GM12864 (cell line): ENCODE results near the gene CDC20.

Experiments used
- DNase-seq: peaks from one replicate; pipeline ENCODE4 v3.0.0-alpha.2; 2011; ENCODE audit warnings: low read depth
- H3K4me3 ChIP-seq: 2 replicates; pipeline ENCODE4 v1.5.1; 2011; ENCODE audit warnings: mild to moderate bottlenecking, low read depth, low read length, control low read depth
- TF ChIP-seq, protein P1 (sequence below): IDR thresholded peaks from 2 replicates; pipeline ENCODE4 v1.5.1; 2011; ENCODE audit warnings: low read depth, mild to moderate bottlenecking, moderate library complexity, low read length, control low read depth, inconsistent platforms; ENCODE audit errors: missing control alignments

Gene CDC20

GRCh38 chr1:43379476-43379875 lies 20.7 kb downstream of the CDC20 start:
- no peak for DNase-seq
- TF ChIP-seq, protein P1, sequence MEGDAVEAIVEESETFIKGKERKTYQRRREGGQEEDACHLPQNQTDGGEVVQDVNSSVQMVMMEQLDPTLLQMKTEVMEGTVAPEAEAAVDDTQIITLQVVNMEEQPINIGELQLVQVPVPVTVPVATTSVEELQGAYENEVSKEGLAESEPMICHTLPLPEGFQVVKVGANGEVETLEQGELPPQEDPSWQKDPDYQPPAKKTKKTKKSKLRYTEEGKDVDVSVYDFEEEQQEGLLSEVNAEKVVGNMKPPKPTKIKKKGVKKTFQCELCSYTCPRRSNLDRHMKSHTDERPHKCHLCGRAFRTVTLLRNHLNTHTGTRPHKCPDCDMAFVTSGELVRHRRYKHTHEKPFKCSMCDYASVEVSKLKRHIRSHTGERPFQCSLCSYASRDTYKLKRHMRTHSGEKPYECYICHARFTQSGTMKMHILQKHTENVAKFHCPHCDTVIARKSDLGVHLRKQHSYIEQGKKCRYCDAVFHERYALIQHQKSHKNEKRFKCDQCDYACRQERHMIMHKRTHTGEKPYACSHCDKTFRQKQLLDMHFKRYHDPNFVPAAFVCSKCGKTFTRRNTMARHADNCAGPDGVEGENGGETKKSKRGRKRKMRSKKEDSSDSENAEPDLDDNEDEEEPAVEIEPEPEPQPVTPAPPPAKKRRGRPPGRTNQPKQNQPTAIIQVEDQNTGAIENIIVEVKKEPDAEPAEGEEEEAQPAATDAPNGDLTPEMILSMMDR = no peak
- no peak overlapping the region for H3K4me3 ChIP-seq

- no peak overlapping the region for H3K4me3 ChIP-seq
- no peak for DNase-seq
- TF ChIP-seq, protein P1 = no peak
Observed at GRCh38 chr1:43381612-43382011, 22.8 kb downstream of the CDC20 start.

DNA sequence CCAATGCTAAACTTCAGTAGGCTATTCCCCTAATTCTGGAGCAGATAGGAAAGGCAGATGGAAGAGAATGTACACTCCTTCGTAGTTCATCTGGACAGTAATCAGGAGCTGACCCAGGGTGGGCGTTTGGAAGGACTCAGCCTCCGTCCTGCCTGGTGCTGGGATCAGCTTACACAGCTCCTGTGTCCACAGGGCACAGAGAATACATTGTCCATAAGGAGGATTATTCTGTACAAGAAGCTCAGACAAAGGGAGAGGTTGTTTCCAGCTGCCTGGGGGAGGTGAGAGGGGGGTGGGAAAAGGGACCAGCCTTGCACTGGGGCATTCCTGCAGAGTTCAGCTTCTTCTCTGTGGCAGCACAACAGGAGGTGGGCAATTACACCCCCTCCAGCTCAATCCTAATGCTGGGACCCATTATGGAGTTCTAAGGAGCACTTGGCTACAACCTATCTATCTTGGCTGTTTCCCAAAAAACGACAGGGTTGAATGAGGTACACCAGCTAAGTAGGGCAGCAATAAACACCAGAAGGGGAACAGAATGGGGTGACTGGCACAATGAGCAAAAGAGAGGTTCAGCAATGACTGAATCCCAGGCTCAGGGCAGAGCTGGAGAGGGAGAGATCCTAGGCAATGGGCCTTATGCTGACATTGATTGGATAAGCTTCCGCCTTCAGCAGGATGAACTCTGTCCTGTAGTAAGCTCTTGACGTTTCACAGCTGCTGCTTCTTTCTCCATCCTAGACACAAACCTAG lies 23.4 kb downstream of the CDC20 start:
- H3K4me3 ChIP-seq = no peak overlapping the region
- TF ChIP-seq, protein P1 = no peak
- DNase-seq = no peak

DNA sequence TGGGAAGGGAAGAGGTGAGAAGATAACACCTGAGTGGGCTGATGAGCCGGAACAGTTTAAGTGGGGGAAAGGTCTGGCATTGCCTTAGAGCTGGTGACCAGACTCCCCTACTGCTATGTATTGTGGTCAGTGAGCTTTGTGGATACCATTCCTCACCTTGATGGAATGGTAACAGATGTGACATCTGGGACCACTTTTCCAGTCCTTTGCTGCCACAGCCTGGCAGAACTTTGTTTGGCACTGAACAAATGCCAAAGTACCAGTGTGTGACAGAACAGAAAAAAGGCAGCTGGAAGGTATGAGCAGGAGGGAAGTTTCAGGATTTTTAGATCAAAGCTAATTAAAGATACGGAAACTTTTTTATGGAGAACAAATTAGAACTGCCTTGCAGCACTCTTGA lies 24.7 kb downstream of the CDC20 start:
- H3K4me3 ChIP-seq = no peak overlapping the region
- no peak for DNase-seq
- TF ChIP-seq, protein P1 = no peak

GRCh38 chr1:43386676-43387075 lies 27.9 kb downstream of the CDC20 start:
- DNase-seq = no peak
- TF ChIP-seq, protein P1 = no peak
- H3K4me3 ChIP-seq = no peak overlapping the region

DNA sequence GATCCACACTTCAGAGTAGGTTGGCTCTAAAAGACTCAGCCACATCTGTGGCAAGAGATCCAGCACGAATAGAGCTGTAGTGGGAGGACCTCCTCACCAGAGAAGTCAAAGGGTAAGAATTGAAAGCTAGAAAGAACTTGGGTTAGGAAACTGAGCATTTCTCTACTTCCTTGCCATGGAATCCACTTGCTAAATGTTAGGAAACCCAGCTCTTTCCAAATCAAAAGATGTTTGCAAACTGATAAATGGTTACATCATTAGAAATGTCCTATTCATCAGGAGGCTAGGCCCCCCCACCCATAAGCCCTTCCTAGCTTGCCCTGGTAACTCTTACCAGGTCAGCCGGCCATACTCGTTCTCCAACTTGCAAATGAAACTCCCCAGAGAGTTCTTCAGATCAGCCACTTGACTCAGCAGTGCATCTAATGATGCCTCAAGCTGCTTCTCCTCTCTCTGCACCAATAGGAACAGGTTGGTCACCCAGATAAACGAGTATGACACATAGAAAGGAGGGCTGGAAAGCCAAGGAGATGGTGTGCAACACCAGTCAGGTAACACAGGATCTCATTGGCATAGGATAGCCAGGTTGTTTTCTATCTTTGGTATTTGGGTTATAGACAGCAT lies 29.3 kb downstream of the CDC20 start:
- DNase-seq = no peak
- TF ChIP-seq, protein P1 = no peak
- H3K4me3 ChIP-seq = peak overlapping the region; percentile 75; the same call in 1 of the 2 replicates
